Transverse colon (tissue), 3 donors: ENCODE data around the gene LRIT3.

Source experiments
- CTCF ChIP-seq, 5 experiments: fragments of 200-600 bp in 3 of 5; fragments of 450-650 bp in 2 of 5; sonication (generic) in 3 of 5; IDR thresholded peaks; 1 replicate in 2 of 5; 2 replicates in 3 of 5; pipeline ENCODE4 v1.5.1; 2016 to 2017; ENCODE audit warnings: antibody characterized with exemption in 5 of 5, inconsistent platforms in 3 of 5, mild to moderate bottlenecking in 2 of 5, moderate library complexity in 1 of 5
- POLR2A ChIP-seq: fragments of 450-650 bp; IDR thresholded peaks from one replicate; pipeline ENCODE4 v1.6.1; 2016; ENCODE audit warnings: antibody characterized with exemption, mild to moderate bottlenecking, moderate library complexity

- TF ChIP-seq POLR2A (no peak), CTCF (IDR thresholded peaks at IDR 0.05) (no peak)
These were observed 31.9 kb downstream of the LRIT3 start for GRCh38 chr4:109879636-109880314.
